ENCODE results near the gene ALOXE3. TPM values are rescaled to one million over a fixed set of nuclear protein-coding genes. Genes with fewer than 3 reads are reported as not detected.
"Not testable (repeated sequence)": the region's sequence is repeated elsewhere in the genome, so short reads cannot be mapped to it uniquely, and the experiment has no call there.

ALOXE3 gene
- total RNA-seq, 1 donor from 2014 or later, result not detected

DNA sequence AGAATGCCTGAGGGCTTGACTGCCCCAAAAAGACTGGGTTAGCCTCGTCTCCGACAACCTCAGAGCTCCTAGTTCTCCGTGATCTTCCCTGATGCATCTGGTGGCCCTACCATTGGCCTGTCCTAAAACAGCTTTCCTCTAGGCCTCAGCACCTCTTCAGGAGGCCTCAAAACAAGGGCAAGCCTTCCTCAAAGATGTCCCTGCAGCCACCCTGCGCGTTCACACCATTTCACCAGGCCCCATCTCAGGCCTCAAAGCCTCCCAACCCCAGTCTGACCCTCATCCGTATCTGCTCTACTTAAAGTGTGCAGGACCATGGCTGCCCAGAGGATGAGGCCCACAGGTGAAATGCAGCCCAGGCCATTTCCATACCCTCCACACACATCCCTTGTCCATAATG lies 7.4 kb downstream of the ALOXE3 start:
- Histone ChIP-seq H3K4me1 (ENCODE audit: control insufficient read depth in 3 of 3, insufficient read depth in 3 of 3, low read length in 3 of 3) (peaks cover 6 to 7% (median 6%) of the 10 kb centered on the region in 3 donors), H3K9me3 (ENCODE audit: control insufficient read depth in 3 of 3, low read length in 3 of 3) (no peaks in the 10 kb centered on the region), H3K27ac (ENCODE audit: low read depth, low read length) (no peak overlapping the region), H3K36me3 (ENCODE audit: control insufficient read depth in 3 of 3, insufficient read depth in 3 of 3, low read length in 3 of 3) (no peaks in the 10 kb centered on the region), H3K27me3 (ENCODE audit: control insufficient read depth in 3 of 3, insufficient read depth in 3 of 3, low read length in 3 of 3) (peaks cover 59 to 69% (median 63%) of the 10 kb centered on the region in 3 donors), H3K9ac (ENCODE audit: low read depth in 1 of 3, low read length in 3 of 3) (no peak overlapping the region), H3K4me3 (ENCODE audit: low read length in 3 of 3) (no peak overlapping the region)

DNA sequence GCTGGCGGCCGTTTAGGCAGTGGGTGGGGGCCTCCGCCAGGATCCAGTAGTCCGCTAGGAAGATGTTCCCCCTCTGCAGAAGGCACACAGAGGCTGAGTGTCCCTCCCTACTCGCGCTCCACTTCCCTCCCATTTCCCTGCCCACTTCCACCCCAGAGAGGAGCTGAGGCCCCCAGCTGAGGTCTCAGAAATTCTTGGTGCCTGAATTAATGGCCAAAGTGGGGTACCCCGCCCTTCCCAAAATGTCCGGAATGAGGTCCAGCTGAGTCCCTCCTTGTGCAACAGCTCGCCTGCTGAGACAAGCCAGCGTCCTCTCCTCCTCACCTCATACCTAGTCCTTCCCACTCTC lies 7.9 kb downstream of the ALOXE3 start:
- H3K27me3 ChIP-seq (ENCODE audit: control insufficient read depth in 3 of 3, insufficient read depth in 3 of 3, low read length in 3 of 3), result peaks cover 55 to 65% (median 60%) of the 10 kb centered on the region in 3 donors
- H3K36me3 ChIP-seq (ENCODE audit: control insufficient read depth in 3 of 3, insufficient read depth in 3 of 3, low read length in 3 of 3), result no peaks in the 10 kb centered on the region
- H3K4me3 ChIP-seq (ENCODE audit: low read length in 3 of 3), result no peak overlapping the region
- H3K27ac ChIP-seq (ENCODE audit: low read depth, low read length), result no peak overlapping the region
- H3K4me1 ChIP-seq (ENCODE audit: control insufficient read depth in 3 of 3, insufficient read depth in 3 of 3, low read length in 3 of 3), result peaks cover 6 to 7% (median 6%) of the 10 kb centered on the region in 3 donors
- H3K9ac ChIP-seq (ENCODE audit: low read depth in 1 of 3, low read length in 3 of 3), result no peak overlapping the region
- no peaks in the 10 kb centered on the region for H3K9me3 ChIP-seq (ENCODE audit: control insufficient read depth in 3 of 3, low read length in 3 of 3)

DNA sequence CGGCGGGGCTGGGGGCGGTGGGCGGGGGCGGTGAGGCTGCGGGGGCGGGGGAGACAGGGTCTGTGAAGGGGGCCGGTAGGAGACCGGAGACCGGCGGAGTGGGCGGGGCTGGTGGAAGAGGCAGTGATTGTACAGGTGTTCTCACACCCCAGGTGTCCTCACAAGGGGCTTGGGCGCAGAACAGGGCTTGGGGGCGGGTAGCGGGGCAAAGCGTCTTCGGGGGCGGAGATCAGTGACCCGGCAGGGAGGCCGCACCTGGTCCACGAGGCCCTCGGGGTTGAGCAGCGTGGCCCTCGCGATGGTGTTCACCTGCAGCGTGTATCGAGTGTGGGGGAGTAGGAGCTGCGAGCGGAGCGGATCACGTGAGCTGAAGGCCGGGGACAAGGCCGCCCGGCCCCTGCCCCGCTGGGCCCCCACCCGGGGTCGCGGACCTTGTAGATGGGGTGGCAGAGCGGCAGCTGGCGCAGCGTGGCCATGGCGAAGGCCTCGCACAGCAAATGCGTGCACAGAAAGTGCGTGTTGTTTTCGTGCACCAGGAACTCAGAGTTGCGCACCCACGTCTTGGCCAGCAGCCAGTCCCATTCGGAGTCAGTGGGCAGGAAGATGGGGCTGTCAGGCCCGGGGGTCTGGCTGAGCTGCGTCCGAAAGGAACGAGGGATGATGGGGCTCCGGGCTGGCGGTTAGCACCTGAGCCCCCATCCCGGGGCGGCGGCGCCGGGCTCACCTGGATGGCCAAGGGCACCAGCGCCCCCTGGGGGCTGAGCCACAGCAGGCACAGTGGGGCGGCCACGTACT lies 8.5 kb downstream of the ALOXE3 start:
- Histone ChIP-seq H3K9me3 (ENCODE audit: control insufficient read depth in 3 of 3, low read length in 3 of 3) (no peaks in the 10 kb centered on the region), H3K27me3 (ENCODE audit: control insufficient read depth in 3 of 3, insufficient read depth in 3 of 3, low read length in 3 of 3) (peaks cover 55 to 61% (median 55%) of the 10 kb centered on the region in 3 donors), H3K36me3 (ENCODE audit: control insufficient read depth in 3 of 3, insufficient read depth in 3 of 3, low read length in 3 of 3) (no peaks in the 10 kb centered on the region), H3K27ac (ENCODE audit: low read depth, low read length) (no peak overlapping the region), H3K9ac (ENCODE audit: low read depth in 1 of 3, low read length in 3 of 3) (no peak overlapping the region), H3K4me1 (ENCODE audit: control insufficient read depth in 3 of 3, insufficient read depth in 3 of 3, low read length in 3 of 3) (peaks cover 6 to 7% (median 6%) of the 10 kb centered on the region in 3 donors), H3K4me3 (ENCODE audit: low read length in 3 of 3) (no peak overlapping the region)

DNA sequence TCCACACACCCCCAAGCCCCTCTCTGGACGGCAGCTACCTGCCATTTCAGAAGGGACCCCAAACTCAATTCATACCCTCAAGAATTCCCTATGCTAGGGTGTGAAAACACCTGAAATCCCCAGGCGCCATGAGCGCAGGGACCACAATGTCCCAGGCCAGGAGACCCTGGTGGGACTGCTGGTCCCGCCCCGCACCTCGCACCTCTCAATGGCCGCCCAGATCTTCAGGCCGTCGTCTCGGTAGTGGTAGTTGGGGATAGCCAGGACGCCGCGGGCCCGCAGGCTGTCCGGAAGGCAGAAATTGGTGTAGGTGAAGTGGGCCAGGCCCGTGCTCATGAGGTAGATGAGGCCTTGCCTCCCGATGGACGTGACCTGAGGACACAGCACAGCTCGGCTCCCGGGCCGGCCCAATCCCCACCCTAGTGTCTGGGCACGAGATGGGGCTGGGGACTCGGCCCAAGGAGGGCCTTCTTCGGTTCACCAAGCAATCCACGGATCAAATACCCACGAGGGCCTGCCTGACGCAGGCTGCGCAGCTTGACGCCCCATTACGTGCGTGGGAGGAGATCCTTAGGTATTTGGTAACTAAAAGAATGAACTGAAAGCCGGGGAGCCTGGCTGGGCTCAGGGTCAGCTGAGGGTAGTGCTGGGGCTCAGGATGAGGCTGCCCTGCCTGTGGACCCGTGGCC lies 9.2 kb downstream of the ALOXE3 start:
- H3K9ac ChIP-seq (ENCODE audit: low read depth in 1 of 3, low read length in 3 of 3), result no peak overlapping the region
- H3K4me3 ChIP-seq (ENCODE audit: low read length in 3 of 3), result no peak overlapping the region
- no peak overlapping the region for H3K27ac ChIP-seq (ENCODE audit: low read depth, low read length)
- H3K4me1 ChIP-seq (ENCODE audit: control insufficient read depth in 3 of 3, insufficient read depth in 3 of 3, low read length in 3 of 3), result peaks cover 6 to 7% (median 6%) of the 10 kb centered on the region in 3 donors
- no peaks in the 10 kb centered on the region for H3K9me3 ChIP-seq (ENCODE audit: control insufficient read depth in 3 of 3, low read length in 3 of 3)
- H3K27me3 ChIP-seq (ENCODE audit: control insufficient read depth in 3 of 3, insufficient read depth in 3 of 3, low read length in 3 of 3), result peaks cover 47 to 54% (median 53%) of the 10 kb centered on the region in 3 donors
- H3K36me3 ChIP-seq (ENCODE audit: control insufficient read depth in 3 of 3, insufficient read depth in 3 of 3, low read length in 3 of 3), result no peaks in the 10 kb centered on the region

DNA sequence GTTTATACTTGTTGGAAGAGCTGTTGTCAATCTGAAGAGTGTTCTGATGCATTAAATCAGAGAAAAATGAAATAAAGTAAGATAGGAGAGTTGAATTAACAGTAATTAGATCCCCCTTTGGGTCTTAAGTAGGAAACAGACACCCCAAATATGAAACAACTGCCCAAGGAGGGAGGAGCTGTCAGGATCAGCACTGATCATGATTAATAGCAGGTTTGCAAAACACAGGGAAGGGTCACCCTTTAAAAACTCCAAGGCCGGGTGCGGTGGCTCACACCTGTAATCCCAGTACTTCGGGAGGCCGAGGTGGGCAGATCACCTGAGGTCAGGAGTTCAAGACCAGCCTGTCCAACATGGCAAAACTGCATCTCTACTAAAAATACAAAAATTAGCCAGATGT lies 11.3 kb downstream of the ALOXE3 start:
- H3K4me3 ChIP-seq (ENCODE audit: low read length in 3 of 3); H3K4me1 ChIP-seq (ENCODE audit: control insufficient read depth in 3 of 3, insufficient read depth in 3 of 3, low read length in 3 of 3); H3K9ac ChIP-seq (ENCODE audit: low read depth in 1 of 3, low read length in 3 of 3); H3K36me3 ChIP-seq (ENCODE audit: control insufficient read depth in 3 of 3, insufficient read depth in 3 of 3, low read length in 3 of 3); H3K9me3 ChIP-seq (ENCODE audit: control insufficient read depth in 3 of 3, low read length in 3 of 3); H3K27ac ChIP-seq (ENCODE audit: low read depth, low read length): not testable (repeated sequence)
- peaks cover 36 to 38% (median 38%) of the 10 kb centered on the region in 3 donors for H3K27me3 ChIP-seq (ENCODE audit: control insufficient read depth in 3 of 3, insufficient read depth in 3 of 3, low read length in 3 of 3)

DNA sequence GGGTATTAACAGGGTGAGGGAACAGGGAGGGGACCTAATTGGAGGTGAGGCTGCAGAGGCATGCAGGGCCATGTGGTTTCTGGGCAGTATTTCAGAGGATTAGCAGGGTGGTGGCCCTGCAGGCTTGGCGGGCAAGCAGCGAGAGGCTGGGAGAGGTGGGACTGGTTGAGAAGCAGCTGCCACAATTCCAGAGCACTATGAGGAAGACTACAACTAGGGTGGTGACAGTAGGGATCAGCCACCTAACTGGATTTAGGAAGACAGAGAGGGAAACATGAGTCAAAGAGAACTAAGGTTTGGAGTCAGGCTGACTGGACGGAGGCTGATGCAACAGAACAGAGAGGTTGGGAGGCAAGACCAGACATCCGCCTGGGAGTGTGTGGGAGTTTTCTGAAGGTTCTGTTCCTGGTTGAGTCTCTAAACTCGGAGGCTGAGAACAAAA lies 12.3 kb downstream of the ALOXE3 start:
- H3K27ac ChIP-seq (ENCODE audit: low read depth, low read length), result no peak overlapping the region
- H3K4me3 ChIP-seq (ENCODE audit: low read length in 3 of 3), result no peak overlapping the region
- H3K36me3 ChIP-seq (ENCODE audit: control insufficient read depth in 3 of 3, insufficient read depth in 3 of 3, low read length in 3 of 3), result no peaks in the 10 kb centered on the region
- H3K27me3 ChIP-seq (ENCODE audit: control insufficient read depth in 3 of 3, insufficient read depth in 3 of 3, low read length in 3 of 3), result peaks cover 28 to 30% (median 28%) of the 10 kb centered on the region in 3 donors
- H3K9ac ChIP-seq (ENCODE audit: low read depth in 1 of 3, low read length in 3 of 3), result no peak overlapping the region
- no peaks in the 10 kb centered on the region for H3K9me3 ChIP-seq (ENCODE audit: control insufficient read depth in 3 of 3, low read length in 3 of 3)
- H3K4me1 ChIP-seq (ENCODE audit: control insufficient read depth in 3 of 3, insufficient read depth in 3 of 3, low read length in 3 of 3), result peaks cover 6 to 7% (median 6%) of the 10 kb centered on the region in 3 donors

DNA sequence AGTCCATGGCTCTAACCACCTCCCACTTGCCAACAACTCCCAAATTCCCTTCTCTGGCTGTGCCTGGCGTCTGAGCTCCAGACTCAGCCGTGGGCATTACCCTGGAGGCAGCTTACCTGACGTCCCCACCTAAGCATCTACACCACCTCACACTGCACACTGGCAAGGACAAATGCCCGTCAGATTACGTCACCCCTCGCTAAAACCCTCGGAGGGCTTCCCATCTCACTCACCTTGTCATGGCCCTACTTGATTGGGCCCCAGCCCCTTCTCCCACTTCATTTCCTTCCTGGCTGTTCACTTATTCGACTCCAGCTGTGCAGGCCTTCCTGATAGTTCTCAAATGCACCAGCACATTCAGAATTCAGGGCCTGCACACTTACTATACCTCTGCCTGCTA lies 13.4 kb downstream of the ALOXE3 start:
- Histone ChIP-seq H3K4me3 (ENCODE audit: low read length in 3 of 3) (no peak overlapping the region), H3K4me1 (ENCODE audit: control insufficient read depth in 3 of 3, insufficient read depth in 3 of 3, low read length in 3 of 3) (peaks cover 2% of the 10 kb centered on the region in 3 donors), H3K9me3 (ENCODE audit: control insufficient read depth in 3 of 3, low read length in 3 of 3) (no peaks in the 10 kb centered on the region), H3K27ac (ENCODE audit: low read depth, low read length) (no peak overlapping the region), H3K9ac (ENCODE audit: low read depth in 1 of 3, low read length in 3 of 3) (no peak overlapping the region), H3K36me3 (ENCODE audit: control insufficient read depth in 3 of 3, insufficient read depth in 3 of 3, low read length in 3 of 3) (no peaks in the 10 kb centered on the region), H3K27me3 (ENCODE audit: control insufficient read depth in 3 of 3, insufficient read depth in 3 of 3, low read length in 3 of 3) (peaks cover 18 to 19% (median 18%) of the 10 kb centered on the region in 3 donors)

DNA sequence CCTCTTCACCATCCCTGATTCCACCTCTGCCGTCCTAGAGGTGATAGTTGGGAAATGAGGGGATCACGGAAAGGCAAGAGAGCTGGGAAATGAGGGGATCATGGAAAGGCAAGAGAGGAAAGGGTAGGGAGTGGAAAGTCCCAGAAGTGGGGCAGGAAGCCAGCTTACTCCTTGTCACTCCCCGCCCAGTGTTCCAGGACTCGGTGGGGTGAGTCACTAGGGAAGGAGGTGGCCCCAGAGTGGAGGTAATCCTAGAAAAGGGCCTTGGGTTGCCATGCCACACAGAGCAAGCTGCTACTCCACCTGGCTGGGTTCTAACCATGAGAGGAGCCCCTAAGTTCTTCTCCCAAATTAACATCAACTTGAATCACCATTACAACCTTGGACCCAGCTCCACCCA lies 14.8 kb downstream of the ALOXE3 start:
- no peak overlapping the region for H3K4me3 ChIP-seq (ENCODE audit: low read length in 3 of 3)
- H3K36me3 ChIP-seq (ENCODE audit: control insufficient read depth in 3 of 3, insufficient read depth in 3 of 3, low read length in 3 of 3), result no peaks in the 10 kb centered on the region
- H3K9me3 ChIP-seq (ENCODE audit: control insufficient read depth in 3 of 3, low read length in 3 of 3), result no peaks in the 10 kb centered on the region
- H3K27me3 ChIP-seq (ENCODE audit: control insufficient read depth in 3 of 3, insufficient read depth in 3 of 3, low read length in 3 of 3), result peaks cover 5 to 8% (median 8%) of the 10 kb centered on the region in 3 donors
- H3K4me1 ChIP-seq (ENCODE audit: control insufficient read depth in 3 of 3, insufficient read depth in 3 of 3, low read length in 3 of 3), result no peaks in the 10 kb centered on the region
- H3K27ac ChIP-seq (ENCODE audit: low read depth, low read length), result no peak overlapping the region
- no peak overlapping the region for H3K9ac ChIP-seq (ENCODE audit: low read depth in 1 of 3, low read length in 3 of 3)

DNA sequence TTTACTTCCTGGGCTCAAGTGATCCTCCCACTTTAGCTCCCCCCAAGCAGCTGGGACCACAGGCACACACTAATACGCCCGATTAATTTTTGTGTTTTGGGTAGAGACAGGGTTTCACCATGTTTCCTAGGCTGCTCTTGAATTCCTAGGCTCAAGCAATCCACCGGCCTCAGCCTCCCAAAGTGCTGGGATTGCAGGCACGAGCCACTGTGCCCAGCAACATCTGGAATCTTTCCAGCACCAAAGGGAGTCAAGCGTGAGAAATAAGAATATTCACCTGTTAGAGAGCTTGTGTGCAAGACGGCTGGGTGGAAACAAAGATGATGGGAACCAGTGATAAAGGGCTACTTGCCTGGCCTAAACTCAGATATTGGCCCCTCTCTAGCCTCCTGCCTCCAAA lies 16.6 kb downstream of the ALOXE3 start:
- Histone ChIP-seq H3K9me3 (ENCODE audit: control insufficient read depth in 3 of 3, low read length in 3 of 3) (no peaks in the 10 kb centered on the region), H3K36me3 (ENCODE audit: control insufficient read depth in 3 of 3, insufficient read depth in 3 of 3, low read length in 3 of 3) (no peaks in the 10 kb centered on the region), H3K9ac (ENCODE audit: low read depth in 1 of 3, low read length in 3 of 3) (no peak overlapping the region), H3K4me3 (ENCODE audit: low read length in 3 of 3) (no peak overlapping the region), H3K27me3 (ENCODE audit: control insufficient read depth in 3 of 3, insufficient read depth in 3 of 3, low read length in 3 of 3) (peaks cover 5 to 8% (median 7%) of the 10 kb centered on the region in 3 donors), H3K27ac (ENCODE audit: low read depth, low read length) (no peak overlapping the region), H3K4me1 (ENCODE audit: control insufficient read depth in 3 of 3, insufficient read depth in 3 of 3, low read length in 3 of 3) (no peaks in the 10 kb centered on the region)

DNA sequence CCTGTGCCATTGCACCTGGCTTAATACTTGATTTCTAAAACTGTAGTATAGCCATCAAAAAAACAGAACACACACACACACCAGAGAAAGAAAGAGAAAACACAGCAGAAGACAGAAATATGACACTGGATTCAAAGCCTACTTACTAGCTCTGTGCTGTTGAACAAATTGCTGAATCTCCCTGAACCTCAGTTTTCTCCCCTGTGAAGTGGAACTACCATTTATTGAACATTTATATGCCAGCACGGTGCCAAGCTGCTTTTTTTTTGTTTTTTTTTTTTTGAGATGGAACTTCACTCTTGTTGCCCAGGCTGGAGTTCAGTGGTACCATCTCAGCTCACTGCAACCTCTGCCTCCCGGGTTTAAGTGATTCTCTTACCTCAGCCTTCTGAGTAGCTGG lies 17.6 kb downstream of the ALOXE3 start:
- Histone ChIP-seq H3K4me1 (ENCODE audit: control insufficient read depth in 3 of 3, insufficient read depth in 3 of 3, low read length in 3 of 3) (no peaks in the 10 kb centered on the region), H3K36me3 (ENCODE audit: control insufficient read depth in 3 of 3, insufficient read depth in 3 of 3, low read length in 3 of 3) (no peaks in the 10 kb centered on the region), H3K9ac (ENCODE audit: low read depth in 1 of 3, low read length in 3 of 3) (no peak overlapping the region), H3K9me3 (ENCODE audit: control insufficient read depth in 3 of 3, low read length in 3 of 3) (no peaks in the 10 kb centered on the region), H3K4me3 (ENCODE audit: low read length in 3 of 3) (no peak overlapping the region), H3K27ac (ENCODE audit: low read depth, low read length) (no peak overlapping the region), H3K27me3 (ENCODE audit: control insufficient read depth in 3 of 3, insufficient read depth in 3 of 3, low read length in 3 of 3) (peaks cover 14 to 15% (median 14%) of the 10 kb centered on the region in 3 donors)
